Astrocyte (in vitro differentiated cells and primary cell): Measurements from ENCODE around the gene CHAT.

Experiments
- EZH2 ChIP-seq: IDR thresholded peaks from 2 replicates; pipeline ENCODE4 v1.6.1; 2012; ENCODE audit warnings: mild to moderate bottlenecking, low read length, inconsistent platforms; ENCODE audit not compliant: insufficient read depth
- TF ChIP-seq, protein P1 (sequence below): IDR thresholded peaks from 2 replicates; pipeline ENCODE4 v1.5.1; 2011; ENCODE audit warnings: low read depth, mild to moderate bottlenecking, inconsistent platforms, low read length, moderate library complexity; ENCODE audit not compliant: insufficient read depth

DNA sequence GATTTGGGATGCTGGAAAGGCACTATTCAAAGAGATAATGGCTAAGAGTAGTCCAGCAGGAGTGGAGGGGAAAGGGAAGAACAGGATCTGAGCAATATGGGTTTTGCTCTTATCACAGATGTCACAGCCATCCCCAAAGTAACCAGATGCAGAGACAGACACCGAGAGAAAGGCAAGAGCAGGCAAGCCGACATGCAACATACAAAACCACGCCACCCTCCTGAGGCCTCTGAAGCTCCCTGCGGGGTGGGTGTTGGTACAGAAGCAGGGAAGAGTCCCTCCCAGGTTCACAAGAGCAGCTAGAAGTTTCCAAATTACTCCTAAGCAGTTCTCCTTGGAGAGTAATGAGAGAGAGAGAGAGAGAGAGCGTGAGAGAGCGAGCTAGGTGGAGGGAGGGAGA, 54.8 kb downstream of the CHAT start:
- TF ChIP-seq, protein P1, sequence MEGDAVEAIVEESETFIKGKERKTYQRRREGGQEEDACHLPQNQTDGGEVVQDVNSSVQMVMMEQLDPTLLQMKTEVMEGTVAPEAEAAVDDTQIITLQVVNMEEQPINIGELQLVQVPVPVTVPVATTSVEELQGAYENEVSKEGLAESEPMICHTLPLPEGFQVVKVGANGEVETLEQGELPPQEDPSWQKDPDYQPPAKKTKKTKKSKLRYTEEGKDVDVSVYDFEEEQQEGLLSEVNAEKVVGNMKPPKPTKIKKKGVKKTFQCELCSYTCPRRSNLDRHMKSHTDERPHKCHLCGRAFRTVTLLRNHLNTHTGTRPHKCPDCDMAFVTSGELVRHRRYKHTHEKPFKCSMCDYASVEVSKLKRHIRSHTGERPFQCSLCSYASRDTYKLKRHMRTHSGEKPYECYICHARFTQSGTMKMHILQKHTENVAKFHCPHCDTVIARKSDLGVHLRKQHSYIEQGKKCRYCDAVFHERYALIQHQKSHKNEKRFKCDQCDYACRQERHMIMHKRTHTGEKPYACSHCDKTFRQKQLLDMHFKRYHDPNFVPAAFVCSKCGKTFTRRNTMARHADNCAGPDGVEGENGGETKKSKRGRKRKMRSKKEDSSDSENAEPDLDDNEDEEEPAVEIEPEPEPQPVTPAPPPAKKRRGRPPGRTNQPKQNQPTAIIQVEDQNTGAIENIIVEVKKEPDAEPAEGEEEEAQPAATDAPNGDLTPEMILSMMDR = no peak
- TF ChIP-seq EZH2 = no peak
